DOHH2 (cell line): ENCODE results near the gene CFAP97.

Experiments
- CTCF ChIP-seq: fragments of 200-600 bp; sonication (generic); IDR thresholded peaks from one replicate; pipeline ENCODE4 v1.5.1; 2014; ENCODE audit warnings: antibody characterized with exemption, mild to moderate bottlenecking, low read depth, low read length; ENCODE audit not compliant: poor library complexity, severe bottlenecking
- EZH2phosphoT487 ChIP-seq: fragments of 200-600 bp; sonication (generic); IDR thresholded peaks from 2 replicates; pipeline ENCODE4 v1.6.1; 2017; ENCODE audit warnings: borderline replicate concordance, mild to moderate bottlenecking, antibody characterized with exemption, low read length, moderate library complexity, mixed read lengths

- TF ChIP-seq CTCF = no peak
- no peak for TF ChIP-seq EZH2phosphoT487
Measured at GRCh38 chr4:185207466-185207865, 3.7 kb upstream of the CFAP97 start.
